K562 (cell line): Measurements from ENCODE around the gene MTF1. TPM values are rescaled to one million over a fixed set of nuclear protein-coding genes. Genes with fewer than 3 reads are reported as not detected.

Experiments
- ATAC-seq: fragments of 200-7000 bp; cut with Tn5 transposase; 3 replicates; pipeline ENCODE4 v1.9.1; 2020; ENCODE audit warnings: moderate library complexity
- BruUV-seq: library from RNA; stranded (reverse); fragments of 400-500 nt; replicated peaks from 2 replicates; lab custom pipeline; 2021; lab: Mats Ljungman, UMichigan
- CTCF ChIA-PET: fragments of 300-600 bp; formaldehyde crosslinking; extraction: SDS; loops from one replicate; lab custom pipeline; 2021; ENCODE audit warnings: low intra/inter-chr PET ratio; lab: Yijun Ruan, JAX
- POLR2A ChIA-PET: fragments of 300-600, 350-650 bp; sonication (Branson Sonifier 250); formaldehyde crosslinking; extraction: SDS; loops from one replicate; lab custom pipeline; 2021; ENCODE audit warnings: antibody characterized with exemption, inconsistent platforms; lab: Yijun Ruan, JAX
- DNase-seq, 4 experiments: peaks; one replicate each; pipeline versions ENCODE4 v3.0.0 to v3.0.0-alpha.2; 2011 to 2018; ENCODE audit warnings: low spot score in 3 of 4, mixed read lengths in 3 of 4; ENCODE audit errors: extremely low read depth in 1 of 4
- FAIRE-seq: peaks from 2 replicates; lab custom pipeline; 2011; peaks lifted over from hg19 to GRCh38; lab: Jason Lieb, UNC
- H2AFZ ChIP-seq: 2 replicates; pipeline ENCODE4 v1.6.0; 2011; ENCODE audit warnings: low read depth, low read length, control low read depth, inconsistent platforms
- H3K27ac ChIP-seq: fragments of 200-600 bp; 3 replicates; pipeline ENCODE4 v1.8.0; 2011; ENCODE audit warnings: low read depth, mild to moderate bottlenecking, control low read depth, inconsistent platforms, low read length, moderate library complexity, mixed read lengths; ENCODE audit errors: extremely low read depth
- H3K27me3 ChIP-seq, 2 experiments: fragments of 300-600 bp in 1 of 2; 2 replicates in 1 of 2; 3 replicates in 1 of 2; pipeline versions ENCODE4 v1.6.0 to v1.8.0; 2011; ENCODE audit warnings: inconsistent platforms in 2 of 2, low read length in 2 of 2, mild to moderate bottlenecking in 1 of 2, mixed read lengths in 1 of 2, moderate library complexity in 1 of 2; ENCODE audit not compliant: control insufficient read depth in 2 of 2, insufficient read depth in 2 of 2
- H3K36me3 ChIP-seq: fragments of 300-600 bp; 3 replicates; pipeline ENCODE4 v1.8.0; 2011; ENCODE audit warnings: mild to moderate bottlenecking, low read length, inconsistent platforms; ENCODE audit not compliant: control insufficient read depth, insufficient read depth
- H3K4me1 ChIP-seq, 2 experiments: fragments of 200-600 bp in 1 of 2; replicated peaks in 1 of 2; 2 replicates in 1 of 2; 3 replicates in 1 of 2; pipeline versions ENCODE4 v1.5.1 to v1.8.0; 2011; ENCODE audit warnings: inconsistent platforms in 2 of 2, low read length in 2 of 2, mild to moderate bottlenecking in 1 of 2, mixed read lengths in 1 of 2, moderate library complexity in 1 of 2; ENCODE audit not compliant: control insufficient read depth in 2 of 2, insufficient read depth in 2 of 2
- H3K4me2 ChIP-seq: 2 replicates; pipeline ENCODE4 v1.6.1; 2011; ENCODE audit warnings: low read length, control low read depth, inconsistent platforms, mixed read lengths; ENCODE audit not compliant: insufficient read depth
- H3K4me3 ChIP-seq: fragments of 200-600 bp; sonication (generic), shearing (Covaris generic); 2 replicates; pipeline ENCODE4 v1.5.1; 2016; ENCODE audit warnings: control low read depth, inconsistent platforms
- H3K79me2 ChIP-seq: fragments of 200-600 bp; 3 replicates; pipeline ENCODE4 v1.8.0; 2011; ENCODE audit warnings: low read length, inconsistent platforms; ENCODE audit not compliant: control insufficient read depth, insufficient read depth
- H3K9ac ChIP-seq, 2 experiments: 2 replicates each; pipeline versions ENCODE4 v1.6.0 to v1.6.1; 2011; ENCODE audit warnings: low read depth in 2 of 2, low read length in 2 of 2, control low read depth in 1 of 2, inconsistent platforms in 1 of 2, mild to moderate bottlenecking in 1 of 2, mixed read lengths in 1 of 2; ENCODE audit not compliant: insufficient read depth in 1 of 2
- H3K9me1 ChIP-seq: one replicate; pipeline ENCODE4 v1.6.0; 2011; ENCODE audit warnings: inconsistent platforms, mild to moderate bottlenecking, low read length, moderate library complexity; ENCODE audit not compliant: control insufficient read depth, insufficient read depth
- H3K9me3 ChIP-seq: replicated peaks from 2 replicates; pipeline ENCODE4 v1.5.1; 2011; ENCODE audit warnings: low read depth, low read length, inconsistent platforms; ENCODE audit not compliant: control insufficient read depth, insufficient read depth
- H4K20me1 ChIP-seq: replicated peaks from 2 replicates; pipeline ENCODE4 v1.6.1; 2011; ENCODE audit warnings: low read length, inconsistent platforms, mixed read lengths; ENCODE audit not compliant: control insufficient read depth, insufficient read depth
- CEBPB ChIP-seq: fragments of 450-650 bp; IDR thresholded peaks from 2 replicates; pipeline ENCODE4 v1.6.1; 2016; ENCODE audit warnings: missing genetic modification characterization, missing compliant biosample characterization
- CEBPG ChIP-seq, 3 experiments: fragments of 200-800 bp in 1 of 3; sonication (Bioruptor generic) in 1 of 3; sonication (generic) in 1 of 3; formaldehyde crosslinking in 1 of 3; IDR thresholded peaks in 2 of 3; conservative IDR thresholded peaks in 1 of 3; 2 replicates each; pipeline versions ENCODE4 v1.6.1 to v1.8.0; 2016 to 2022; ENCODE audit warnings: missing compliant biosample characterization in 2 of 3, missing genetic modification characterization in 2 of 3, mild to moderate bottlenecking in 1 of 3, missing genetic modification reagents in 1 of 3
- PRDM10 ChIP-seq: fragments of 450-650 bp; IDR thresholded peaks from 2 replicates; pipeline ENCODE4 v1.6.1; 2018; ENCODE audit not compliant: partially characterized antibody
- WGBS: fragments of 100-300 bp; shearing (Covaris generic); methylation state at CpG from one replicate; pipeline ENCODE4 v1.1.6; 2016; ENCODE audit warnings: low coverage, mixed read lengths; ENCODE audit not compliant: insufficient coverage; ENCODE audit errors: missing lambda C conversion rate; 5-methylcytosine and 5-hydroxymethylcytosine counted together
- in situ Hi-C: fragments of 300-500 bp; cut with MboI; formaldehyde crosslinking; loops from 4 replicates; pipeline ENCODE4 v1.15.0; 2018; ENCODE audit warnings: inconsistent platforms, mixed read lengths
- intact Hi-C: fragments of 100-400 bp; cut with micrococcal nuclease; formaldehyde crosslinking; loops from 2 replicates; pipeline ENCODE4 v1.14.2; 2022
- polyA plus RNA-seq, 8 experiments: library from polyadenylated mRNA; depleted of rRNA in 4 of 8; stranded (reverse) in 5 of 8; unstranded in 3 of 8; fragments of >200 nt; fragmentation: Nextera tagmentation in 2 of 8; fragmentation: Illumina TruSeq in 1 of 8; extraction: Ambion mirVana in 2 of 8; extraction: Trizol in 1 of 8; gene quantifications; 2 replicates each; pipeline versions ENCODE4 v1.2.1 to v1.2.3, GENCODE V29; 2011 to 2014; ENCODE audit warnings: inconsistent platforms in 1 of 8, missing spikeins in 1 of 8
- total RNA-seq, 7 experiments: library from RNA; depleted of rRNA in 6 of 7; stranded (reverse); fragments of >200 nt in 6 of 7; fragmentation: Illumina TruSeq in 2 of 7; extraction: Trizol in 2 of 7; gene quantifications; 2 replicates each; pipeline versions ENCODE4 v1.2.1 to v1.2.3, GENCODE V29; 2011 to 2021; ENCODE audit warnings: low replicate concordance in 1 of 7

MTF1 gene
- total and polyA plus RNA-seq, 9 of the 15 experiments (the other 6 are each of a cell fraction or from before 2014, with no cell fraction given), result 1.1 to 12.2 (median 4.3) TPM

DNA sequence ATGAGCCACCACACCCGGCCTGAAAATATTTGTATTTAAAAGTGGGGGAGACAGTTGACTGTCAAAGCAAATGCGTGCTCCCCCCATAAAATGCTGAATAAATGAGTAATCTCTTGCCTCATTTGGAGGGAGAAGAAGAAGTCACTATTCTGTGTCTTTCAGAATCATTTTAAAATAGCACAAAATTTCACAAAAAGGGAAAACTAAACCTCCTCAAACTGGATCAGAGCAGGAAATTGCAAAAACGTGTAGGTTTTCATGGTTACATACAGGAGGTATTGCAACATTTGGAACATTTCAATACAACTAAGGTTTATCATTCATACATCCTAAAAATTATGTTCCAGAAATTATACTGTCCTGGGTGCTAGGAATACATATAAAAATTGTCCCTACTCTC, 13.6 kb downstream of the MTF1 start:
- H3K79me2 ChIP-seq, result peaks cover 42% of the 10 kb centered on the region
- CTCF ChIA-PET, result interaction anchor here (0.6 kb wide), 1 partner anchor 97 kb away, joined by 6 read pairs; no protein-coding TSS in a partner anchor

More for the DNA sequence above, 13.6 kb downstream of the MTF1 start:
- in situ Hi-C loops (no loop called here), intact Hi-C loops (no loop called here)
- POLR2A ChIA-PET, result interaction anchor here (0.8 to 2.8 kb wide), 3 partner anchors 10 to 14 kb away, joined by 3 to 8 read pairs (median 5); partner anchors contain the start of gene MTF1
- FAIRE-seq (no peak), DNase-seq (no peak), ATAC-seq (no peak)
- peaks cover 0 to 20% of the 10 kb centered on the region in 2 experiments; a peak in 2 of 5 replicates for H3K4me1 ChIP-seq
- TF ChIP-seq CEBPB (tag), result peak; percentile 36; the same call in 1 of the 2 replicates
- no peak for TF ChIP-seq PRDM10
- TF ChIP-seq CEBPG (CRISPR knock-in tag; IDR thresholded peaks at IDR 0.05), result no peak
- TF ChIP-seq CEBPG (tag; conservative IDR thresholded peaks at IDR 0.05 in 1 of 2, IDR thresholded peaks at IDR 0.05 in 1 of 2), result 0 out of 4 replicates have a peak, but pooled peaks have one; percentile 21 to 25
- H3K4me2 ChIP-seq, result no peak overlapping the region
- WGBS, result 65% methylated on average over 3 of the region's 3 CpGs
- H3K4me3 ChIP-seq, result no peak overlapping the region
- H2AFZ ChIP-seq, result no peak overlapping the region
- H3K27me3 ChIP-seq, result no peaks in the 10 kb centered on the region
- BruUV-seq, result no TSS peak
- H3K9me3 ChIP-seq, result no peaks in the 10 kb centered on the region
- no peak overlapping the region for H3K27ac ChIP-seq
- H3K9ac ChIP-seq, result no peak overlapping the region
- no peaks in the 10 kb centered on the region for H3K9me1 ChIP-seq
- H3K36me3 ChIP-seq, result peaks cover 39% of the 10 kb centered on the region
- no peaks in the 10 kb centered on the region for H4K20me1 ChIP-seq
